K562 (cell line): ENCODE measurements around the gene CD164. TPM values are rescaled to one million over a fixed set of nuclear protein-coding genes. Genes with fewer than 3 reads are reported as not detected.
A peak's percentile ranks its signal among the peaks of the same experiment; 100 is the strongest.

Experiments used
- CTBP1 ChIP-seq: fragments of 450-650 bp; IDR thresholded peaks from 2 replicates; pipeline ENCODE4 v1.6.1; 2016; ENCODE audit warnings: borderline replicate concordance
- HNRNPLL ChIP-seq: fragments of 200-400 bp; formaldehyde crosslinking; IDR thresholded peaks from 2 replicates; pipeline ENCODE4 v1.6.1; 2017; ENCODE audit warnings: low read length, low read depth, mild to moderate bottlenecking; ENCODE audit not compliant: poor library complexity, severe bottlenecking
- MGA ChIP-seq: fragments of 450-650 bp; IDR thresholded peaks from 2 replicates; pipeline ENCODE4 v1.6.1; 2016; ENCODE audit warnings: mild to moderate bottlenecking, moderate library complexity
- ZBTB40 ChIP-seq, 2 experiments: fragments of 450-650 bp in 1 of 2; sonication (generic) in 1 of 2; formaldehyde crosslinking in 1 of 2; IDR thresholded peaks; 2 replicates each; pipeline versions ENCODE4 v1.7.1 to v1.9.0; 2016 to 2022; ENCODE audit warnings: inconsistent platforms in 1 of 2, mild to moderate bottlenecking in 1 of 2, missing genetic modification reagents in 1 of 2
- polyA plus RNA-seq, 8 experiments: library from polyadenylated mRNA; depleted of rRNA in 4 of 8; stranded (reverse) in 5 of 8; unstranded in 3 of 8; fragments of >200 nt; fragmentation: Nextera tagmentation in 2 of 8; fragmentation: Illumina TruSeq in 1 of 8; extraction: Ambion mirVana in 2 of 8; extraction: Trizol in 1 of 8; gene quantifications; 2 replicates each; pipeline versions ENCODE4 v1.2.1 to v1.2.3, GENCODE V29; 2011 to 2014; ENCODE audit warnings: inconsistent platforms in 1 of 8, missing spikeins in 1 of 8
- total RNA-seq, 7 experiments: library from RNA; depleted of rRNA in 6 of 7; stranded (reverse); fragments of >200 nt in 6 of 7; fragmentation: Illumina TruSeq in 2 of 7; extraction: Trizol in 2 of 7; gene quantifications; 2 replicates each; pipeline versions ENCODE4 v1.2.1 to v1.2.3, GENCODE V29; 2011 to 2021; ENCODE audit warnings: low replicate concordance in 1 of 7

Gene CD164
- total and polyA plus RNA-seq, 9 of the 15 experiments (the other 6 are each of a cell fraction or from before 2014, with no cell fraction given) = 79.5 to 317 (median 165) TPM

- TF ChIP-seq ZBTB40 (IDR thresholded peaks at IDR 0.05) (no peak), ZBTB40 (CRISPR knock-in tag; IDR thresholded peaks at IDR 0.05) (no peak), HNRNPLL (no peak), MGA (peak; percentile 44; the same call in 1 of the 2 replicates), CTBP1 (peak; percentile 46; the same call in 1 of the 2 replicates)
These were observed 32.8 kb downstream of the CD164 start (continued) for GRCh38 chr6:109349419-109349987.
